IMR-90 (cell line): ENCODE measurements around the gene RHOG. TPM values are rescaled to one million over a fixed set of nuclear protein-coding genes. Genes with fewer than 3 reads are reported as not detected.

Source experiments
- ATAC-seq: fragments of 200-7000 bp; cut with Tn5 transposase; 2 replicates; pipeline ENCODE4 v1.9.1; 2020; ENCODE audit warnings: low read depth, mild to moderate bottlenecking, moderate library complexity
- BruUV-seq: library from RNA; stranded (reverse); fragments of 400-500 nt; replicated peaks from 2 replicates; lab custom pipeline; 2021; lab: Mats Ljungman, UMichigan
- CTCF ChIA-PET: fragments of 300-600 bp; formaldehyde crosslinking; extraction: SDS; loops from one replicate; lab custom pipeline; 2021; ENCODE audit warnings: antibody characterized with exemption; lab: Yijun Ruan, JAX
- POLR2A ChIA-PET: fragments of 300-600 bp; sonication (Branson Sonifier 250); formaldehyde crosslinking; loops from one replicate; lab custom pipeline; 2022; ENCODE audit warnings: antibody characterized with exemption; ENCODE audit not compliant: unreplicated experiment; lab: Charles Lee
- DNase-seq: peaks from one replicate; pipeline ENCODE4 v3.0.0; 2013
- H2AFZ ChIP-seq: replicated peaks from 2 replicates; pipeline ENCODE3; 2013; ENCODE audit warnings: low read length, mild to moderate bottlenecking; ENCODE audit not compliant: poor library complexity
- H2AK5ac ChIP-seq: 2 replicates; pipeline ENCODE4 v1.6.1; 2013; ENCODE audit warnings: low read depth, low read length, inconsistent platforms
- H2AK9ac ChIP-seq: replicated peaks from 2 replicates; pipeline ENCODE3; 2013; ENCODE audit warnings: mild to moderate bottlenecking, low read depth, low read length, moderate library complexity; ENCODE audit not compliant: poor library complexity
- H2BK120ac ChIP-seq: 2 replicates; pipeline ENCODE4 v1.6.1; 2013; ENCODE audit warnings: low read depth, low read length, inconsistent platforms
- H2BK15ac ChIP-seq: 3 replicates; pipeline ENCODE4 v1.6.1; 2013; ENCODE audit warnings: low read depth, low read length, inconsistent platforms
- H2BK20ac ChIP-seq: 2 replicates; pipeline ENCODE4 v1.6.1; 2013; ENCODE audit warnings: low read depth, mild to moderate bottlenecking, inconsistent platforms, low read length, moderate library complexity
- H2BK5ac ChIP-seq: 2 replicates; pipeline ENCODE4 v1.6.1; 2013; ENCODE audit warnings: mild to moderate bottlenecking, low read depth, low read length, inconsistent platforms; ENCODE audit not compliant: poor library complexity, severe bottlenecking
- H3K14ac ChIP-seq: replicated peaks from 2 replicates; pipeline ENCODE4 v1.6.1; 2013; ENCODE audit warnings: low read depth, low read length, inconsistent platforms
- H3K18ac ChIP-seq: 2 replicates; pipeline ENCODE4 v1.6.1; 2013; ENCODE audit warnings: low read depth, low read length, control low read depth
- H3K23ac ChIP-seq: 2 replicates; pipeline ENCODE4 v1.6.1; 2013; ENCODE audit warnings: low read depth, low read length, inconsistent platforms
- H3K27ac ChIP-seq: 2 replicates; pipeline ENCODE4 v1.5.1; 2013; ENCODE audit warnings: mild to moderate bottlenecking, control low read depth, low read length; ENCODE audit not compliant: insufficient read depth
- H3K27me3 ChIP-seq: 2 replicates; pipeline ENCODE4 v1.6.1; 2013; ENCODE audit warnings: low read length; ENCODE audit not compliant: control insufficient read depth, insufficient read depth
- H3K36me3 ChIP-seq: 2 replicates; pipeline ENCODE4 v1.6.1; 2013; ENCODE audit warnings: low read length, mixed read lengths; ENCODE audit not compliant: control insufficient read depth, insufficient read depth
- H3K4ac ChIP-seq: 2 replicates; pipeline ENCODE4 v1.6.1; 2013; ENCODE audit warnings: low read depth, low read length, inconsistent platforms
- H3K4me1 ChIP-seq: 2 replicates; pipeline ENCODE4 v1.6.1; 2013; ENCODE audit warnings: low read length, mixed read lengths; ENCODE audit not compliant: control insufficient read depth, insufficient read depth
- H3K4me2 ChIP-seq: 2 replicates; pipeline ENCODE4 v1.6.1; 2013; ENCODE audit warnings: low read depth, mild to moderate bottlenecking, control low read depth, low read length, moderate library complexity
- H3K4me3 ChIP-seq: 2 replicates; pipeline ENCODE4 v1.5.1; 2013; ENCODE audit warnings: low read depth, mild to moderate bottlenecking, control low read depth, low read length, moderate library complexity; ENCODE audit not compliant: insufficient read depth
- H3K56ac ChIP-seq: 2 replicates; pipeline ENCODE4 v1.6.1; 2013; ENCODE audit warnings: low read length, inconsistent platforms; ENCODE audit not compliant: insufficient read depth; ENCODE audit errors: extremely low read depth
- H3K79me1 ChIP-seq, 2 experiments: 2 replicates each; pipeline ENCODE4 v1.6.1; 2013; ENCODE audit warnings: low read length in 2 of 2, inconsistent platforms in 1 of 2, low read depth in 1 of 2
- H3K9ac ChIP-seq: 2 replicates; pipeline ENCODE4 v1.6.1; 2013; ENCODE audit warnings: low read depth, low read length, control low read depth
- H3K9me1 ChIP-seq: 2 replicates; pipeline ENCODE4 v1.6.1; 2013; ENCODE audit warnings: low read length, inconsistent platforms; ENCODE audit not compliant: insufficient read depth
- H3K9me3 ChIP-seq: 2 replicates; pipeline ENCODE4 v1.6.1; 2013; ENCODE audit warnings: low read length; ENCODE audit not compliant: control insufficient read depth, insufficient read depth
- H4K20me1 ChIP-seq: 2 replicates; pipeline ENCODE4 v1.6.1; 2013; ENCODE audit warnings: low read length, inconsistent platforms; ENCODE audit not compliant: insufficient read depth
- H4K5ac ChIP-seq: 2 replicates; pipeline ENCODE4 v1.6.1; 2013; ENCODE audit warnings: mild to moderate bottlenecking, low read depth, low read length, control low read depth
- H4K8ac ChIP-seq, 2 experiments: 2 replicates each; pipeline ENCODE4 v1.6.1; 2013; ENCODE audit warnings: low read depth in 2 of 2, low read length in 2 of 2, control low read depth in 1 of 2, inconsistent platforms in 1 of 2
- H4K91ac ChIP-seq: 2 replicates; pipeline ENCODE4 v1.6.1; 2013; ENCODE audit warnings: low read depth, low read length, inconsistent platforms; ENCODE audit not compliant: insufficient read depth
- RCOR1 ChIP-seq: IDR thresholded peaks from 2 replicates; pipeline ENCODE4 v1.6.1; 2012; ENCODE audit warnings: mild to moderate bottlenecking, low read length, improper control_type of control experiment; ENCODE audit not compliant: insufficient replicate concordance
- WGBS, 2 experiments: methylation state at CpG; one replicate each; pipeline versions ENCODE4 v1.1.5 to v1.1.7; 2013; ENCODE audit warnings: missing lambda C conversion rate in 2 of 2; ENCODE audit not compliant: insufficient read length in 1 of 2; ENCODE audit errors: extremely low coverage in 2 of 2; 5-methylcytosine and 5-hydroxymethylcytosine counted together
- dilution Hi-C: fragments of 300-500 bp; cut with HindIII; formaldehyde crosslinking; loops from one replicate; pipeline ENCODE4 v1.14.3; 2018; ENCODE audit warnings: low sequenced_read_pairs; ENCODE audit not compliant: unreplicated experiment
- in situ Hi-C: fragments of 300-500 bp; cut with MboI; formaldehyde crosslinking; loops from 3 replicates; pipeline ENCODE4 v1.14.3; 2019; ENCODE audit warnings: low sequenced_read_pairs, inconsistent platforms, mixed read lengths
- intact Hi-C: fragments of 100-400 bp; cut with micrococcal nuclease; formaldehyde crosslinking; loops from 2 replicates; pipeline ENCODE4 v1.10.0; 2022
- polyA plus RNA-seq, 3 experiments: library from polyadenylated mRNA; depleted of rRNA; stranded (reverse); fragments of >200 nt; gene quantifications; 2 replicates each; pipeline ENCODE4 v1.2.3, GENCODE V29; 2012; ENCODE audit warnings: low replicate concordance in 1 of 3
- total RNA-seq: library from RNA; depleted of rRNA; stranded (reverse); fragments of >200 nt; gene quantifications from 2 replicates; pipeline ENCODE4 v1.2.3, GENCODE V29; 2012

The RHOG gene
- total and polyA plus RNA-seq, 2 of the 4 experiments (the other 2 are of a cell fraction): 16.3 to 114 TPM

- Histone ChIP-seq H3K9me1 (no peaks in the 10 kb centered on the region), H2BK15ac (no peak overlapping the region), H2BK20ac (no peak overlapping the region), H3K23ac (no peak overlapping the region), H3K18ac (no peak overlapping the region), H3K4me1 (0 out of 2 replicates have a peak, but pooled peaks cover 2% of the 10 kb centered on the region), H4K8ac (no peak overlapping the region), H2AK9ac (no peak overlapping the region), H3K4me2 (no peak overlapping the region), H4K5ac (no peak overlapping the region), H4K91ac (no peak overlapping the region), H3K27ac (no peak overlapping the region), H3K9me3 (no peaks in the 10 kb centered on the region), H2AK5ac (no peak overlapping the region), H2BK120ac (no peak overlapping the region), H3K4ac (no peak overlapping the region), H3K4me3 (no peak overlapping the region), H3K36me3 (peaks cover 3% of the 10 kb centered on the region), H3K56ac (no peak overlapping the region), H3K27me3 (no peaks in the 10 kb centered on the region), H3K79me1 (no peaks in the 10 kb centered on the region; a peak in 1 of 4 replicates), H2BK5ac (no peak overlapping the region), H3K14ac (no peak overlapping the region), H4K20me1 (no peaks in the 10 kb centered on the region), H2AFZ (no peak overlapping the region), H3K9ac (no peak overlapping the region)
- dilution Hi-C loops (no loop called here), intact Hi-C loops (no loop called here), in situ Hi-C loops (no loop called here)
- CTCF ChIA-PET: no interaction called here
- POLR2A ChIA-PET: no interaction called here
- no peak for TF ChIP-seq RCOR1
- no TSS peak for BruUV-seq
- DNase-seq (no peak), ATAC-seq (no peak)
- WGBS, 2 experiments: 100% methylated on average over 2 of the region's 2 CpGs; no CpG with 5 or more reads in 1 of the 2 experiments
Measured at GRCh38 chr11:3816673-3817072, 24.1 kb downstream of the RHOG start.
